C4-2B (cell line): ENCODE data around the gene FRMPD1.

Source experiments
- H3K27ac ChIP-seq: fragments of 450-650 bp; 2 replicates; pipeline ENCODE4 v1.5.1; 2017
- ZFX ChIP-seq: fragments of 450-650 bp; IDR thresholded peaks from 2 replicates; pipeline ENCODE4 v1.6.1; 2017
- TF ChIP-seq, protein P1 (sequence below): fragments of 450-650 bp; conservative IDR thresholded peaks from 2 replicates; pipeline ENCODE4 v1.5.1; 2017; ENCODE audit warnings: mild to moderate bottlenecking

Gene FRMPD1

GRCh38 chr9:37705787-37706186 lies 55.0 kb downstream of the FRMPD1 start:
- TF ChIP-seq ZFX: no peak
- TF ChIP-seq, protein P1, sequence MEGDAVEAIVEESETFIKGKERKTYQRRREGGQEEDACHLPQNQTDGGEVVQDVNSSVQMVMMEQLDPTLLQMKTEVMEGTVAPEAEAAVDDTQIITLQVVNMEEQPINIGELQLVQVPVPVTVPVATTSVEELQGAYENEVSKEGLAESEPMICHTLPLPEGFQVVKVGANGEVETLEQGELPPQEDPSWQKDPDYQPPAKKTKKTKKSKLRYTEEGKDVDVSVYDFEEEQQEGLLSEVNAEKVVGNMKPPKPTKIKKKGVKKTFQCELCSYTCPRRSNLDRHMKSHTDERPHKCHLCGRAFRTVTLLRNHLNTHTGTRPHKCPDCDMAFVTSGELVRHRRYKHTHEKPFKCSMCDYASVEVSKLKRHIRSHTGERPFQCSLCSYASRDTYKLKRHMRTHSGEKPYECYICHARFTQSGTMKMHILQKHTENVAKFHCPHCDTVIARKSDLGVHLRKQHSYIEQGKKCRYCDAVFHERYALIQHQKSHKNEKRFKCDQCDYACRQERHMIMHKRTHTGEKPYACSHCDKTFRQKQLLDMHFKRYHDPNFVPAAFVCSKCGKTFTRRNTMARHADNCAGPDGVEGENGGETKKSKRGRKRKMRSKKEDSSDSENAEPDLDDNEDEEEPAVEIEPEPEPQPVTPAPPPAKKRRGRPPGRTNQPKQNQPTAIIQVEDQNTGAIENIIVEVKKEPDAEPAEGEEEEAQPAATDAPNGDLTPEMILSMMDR: no peak
- H3K27ac ChIP-seq: no peak overlapping the region

DNA sequence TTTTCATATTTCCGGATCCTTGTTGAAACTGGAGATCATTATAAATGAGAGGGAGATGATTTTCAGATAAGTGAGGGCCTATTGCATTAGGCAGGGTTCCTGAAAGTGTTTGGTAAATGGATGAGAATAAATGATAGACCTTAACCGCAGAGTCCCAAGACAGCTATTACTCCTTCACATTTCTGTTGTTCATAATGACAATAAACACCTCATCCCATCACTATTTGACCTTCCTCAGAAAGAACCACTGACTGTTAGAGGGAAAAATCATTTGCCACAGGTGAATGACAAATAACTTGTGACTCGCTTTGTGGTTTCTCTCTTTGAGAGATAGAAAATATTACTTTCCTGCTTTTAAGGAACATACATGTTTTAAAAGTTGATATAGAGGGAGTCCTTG lies 55.5 kb downstream of the FRMPD1 start:
- H3K27ac ChIP-seq: no peak overlapping the region
- no peak for TF ChIP-seq ZFX
- TF ChIP-seq, protein P1: no peak

DNA sequence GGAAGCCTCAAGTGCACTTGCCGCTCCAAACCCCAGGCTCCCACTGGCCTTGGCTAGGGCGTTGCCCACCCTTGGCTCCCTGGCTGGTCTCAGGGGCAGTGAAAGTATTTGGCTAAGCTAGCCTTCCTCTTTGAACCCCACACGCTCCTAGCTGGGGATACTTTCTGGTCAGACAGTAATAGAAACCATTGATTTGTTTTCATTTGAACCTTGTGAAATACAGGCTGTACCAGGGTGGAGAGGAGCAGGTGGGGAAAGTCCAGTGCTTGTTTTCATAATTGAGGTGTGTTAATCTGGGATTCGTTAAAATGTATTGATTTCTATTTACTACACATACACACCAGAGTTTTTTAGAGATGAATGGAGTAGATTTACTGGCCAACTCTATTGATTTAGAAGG lies 57.0 kb downstream of the FRMPD1 start:
- H3K27ac ChIP-seq: no peak overlapping the region
- no peak for TF ChIP-seq ZFX
- TF ChIP-seq, protein P1: no peak

GRCh38 chr9:37710046-37710445 lies 59.3 kb downstream of the FRMPD1 start:
- H3K27ac ChIP-seq: no peak overlapping the region
- TF ChIP-seq, protein P1: no peak
- no peak for TF ChIP-seq ZFX

DNA sequence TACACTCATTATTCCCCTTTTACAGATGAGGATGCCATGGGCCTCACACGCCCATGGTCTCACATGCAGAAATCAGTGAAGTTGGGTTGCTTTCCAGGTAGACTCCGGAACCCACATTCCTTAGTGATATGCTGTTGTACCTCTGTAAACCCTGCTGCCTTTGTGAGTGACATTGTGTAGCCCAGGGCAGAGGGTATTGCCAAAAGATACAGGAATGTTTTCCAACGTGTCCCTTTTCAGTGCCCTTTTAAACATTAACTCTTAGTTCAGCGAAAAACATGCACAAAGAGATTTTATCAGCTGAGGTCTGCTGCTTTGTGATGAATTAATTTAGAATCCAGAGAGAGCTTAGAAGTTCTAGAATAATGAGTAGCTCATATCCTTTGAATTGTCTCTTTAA lies 64.5 kb downstream of the FRMPD1 start:
- TF ChIP-seq, protein P1: no peak
- TF ChIP-seq ZFX: no peak
- H3K27ac ChIP-seq: no peak overlapping the region

DNA sequence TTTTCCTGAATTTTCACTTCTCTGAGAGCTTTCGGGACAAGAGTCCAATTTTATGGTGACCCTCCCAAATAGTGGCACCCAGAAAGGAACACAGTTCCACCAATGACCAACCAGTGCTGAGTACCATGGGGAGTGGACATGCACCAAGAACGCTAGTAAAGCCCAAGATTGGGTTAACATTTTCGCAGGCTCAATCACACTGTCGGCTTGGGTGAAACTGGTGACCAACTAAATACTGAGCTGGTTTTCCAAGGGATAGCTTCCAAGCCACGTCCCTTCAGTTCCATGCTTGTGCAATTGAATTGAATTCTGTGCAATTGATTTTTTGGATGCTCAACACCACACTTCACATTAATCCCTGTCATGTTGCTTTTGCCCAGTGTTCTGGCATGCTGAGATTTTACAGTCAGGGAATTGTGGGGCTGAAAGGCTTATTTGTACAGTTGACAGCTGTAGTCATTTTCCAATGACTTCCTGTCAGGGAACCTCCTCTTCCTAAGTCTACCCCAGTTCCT lies 65.3 kb downstream of the FRMPD1 start:
- no peak for TF ChIP-seq ZFX
- TF ChIP-seq, protein P1: no peak
- no peak overlapping the region for H3K27ac ChIP-seq

DNA sequence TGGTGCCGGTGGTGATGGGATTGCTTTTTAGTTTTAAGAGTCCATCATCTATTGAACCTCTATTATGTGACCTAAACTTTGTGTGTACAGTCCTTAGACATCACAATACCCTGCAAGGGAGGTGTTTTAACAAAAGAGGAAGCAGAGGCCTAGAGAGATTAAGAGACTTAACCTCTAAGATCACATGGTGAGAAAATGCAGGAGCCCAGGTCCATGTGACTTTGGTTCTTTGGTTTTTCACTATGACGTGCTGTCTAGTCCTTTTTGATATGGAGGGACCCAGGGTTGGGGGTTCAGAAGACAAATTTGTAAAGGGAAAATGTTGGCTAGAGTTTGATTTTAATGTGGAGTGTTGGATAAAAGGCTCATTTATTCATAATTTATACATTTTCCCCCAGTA lies 68.8 kb downstream of the FRMPD1 start:
- H3K27ac ChIP-seq: no peak overlapping the region
- TF ChIP-seq, protein P1: no peak
- TF ChIP-seq ZFX: no peak
